Mesothelial cell of epicardium (in vitro differentiated cells): ENCODE data around the gene SUCLA2. TPM values are rescaled to one million over a fixed set of nuclear protein-coding genes. Genes with fewer than 3 reads are reported as not detected.
"Not testable (repeated sequence)": the region's sequence is repeated elsewhere in the genome, so short reads cannot be mapped to it uniquely, and the experiment has no call there.

Experiments
- DNase-seq, 2 experiments: peaks; one replicate each; pipeline ENCODE4 v3.0.0; 2021; ENCODE audit warnings: low spot score in 2 of 2; ENCODE audit not compliant: unreplicated experiment in 2 of 2
- H3K27ac Mint-ChIP-seq: 2 replicates; pipeline ENCODE4 v1.8.0; 2021; ENCODE audit warnings: mixed read lengths
- H3K27me3 Mint-ChIP-seq: 2 replicates; pipeline ENCODE4 v1.8.0; 2021; ENCODE audit warnings: low read depth, mixed read lengths
- H3K36me3 Mint-ChIP-seq: 2 replicates; pipeline ENCODE4 v1.8.0; 2021; ENCODE audit warnings: mixed read lengths
- H3K4me1 Mint-ChIP-seq: 2 replicates; pipeline ENCODE4 v1.8.0; 2021; ENCODE audit warnings: mixed read lengths
- H3K4me3 Mint-ChIP-seq: 2 replicates; pipeline ENCODE4 v1.8.0; 2021; ENCODE audit warnings: mild to moderate bottlenecking, moderate library complexity, mixed read lengths
- H3K9me3 Mint-ChIP-seq: 2 replicates; pipeline ENCODE4 v1.8.0; 2021; ENCODE audit warnings: mixed read lengths
- total RNA-seq: library from RNA; stranded (reverse); gene quantifications from 3 replicates; pipeline ENCODE4 v1.2.1, GENCODE V29; 2021
- TF ChIP-seq, protein P1 (sequence below): fragments of 200-600 bp; sonication (generic); IDR thresholded peaks from one replicate; pipeline ENCODE4 v1.5.0; 2021; ENCODE audit warnings: antibody characterized with exemption; ENCODE audit not compliant: unreplicated experiment

SUCLA2 gene
- total RNA-seq, 1 donor from 2014 or later, result 41.1 TPM

DNA sequence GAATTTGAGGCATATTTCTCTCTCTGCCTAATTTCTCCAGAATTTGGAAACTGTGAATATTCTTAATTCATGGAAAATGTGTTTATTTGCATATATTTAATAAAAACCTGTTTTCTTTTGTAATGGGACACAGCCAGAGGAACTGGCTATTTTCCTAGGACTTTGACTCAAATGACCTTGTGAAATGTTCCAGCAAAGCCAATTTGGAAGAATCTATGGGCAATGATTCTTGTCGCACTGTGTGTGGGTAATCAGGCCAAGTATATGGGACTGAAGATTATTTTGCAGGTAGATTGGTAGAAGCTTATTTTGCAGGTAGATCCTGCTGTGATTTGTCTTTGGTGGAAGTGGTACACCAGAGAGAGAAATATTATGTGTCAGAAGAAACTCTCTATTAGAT is 38.8 kb downstream of the SUCLA2 start:
- no peak for DNase-seq
- TF ChIP-seq, protein P1, sequence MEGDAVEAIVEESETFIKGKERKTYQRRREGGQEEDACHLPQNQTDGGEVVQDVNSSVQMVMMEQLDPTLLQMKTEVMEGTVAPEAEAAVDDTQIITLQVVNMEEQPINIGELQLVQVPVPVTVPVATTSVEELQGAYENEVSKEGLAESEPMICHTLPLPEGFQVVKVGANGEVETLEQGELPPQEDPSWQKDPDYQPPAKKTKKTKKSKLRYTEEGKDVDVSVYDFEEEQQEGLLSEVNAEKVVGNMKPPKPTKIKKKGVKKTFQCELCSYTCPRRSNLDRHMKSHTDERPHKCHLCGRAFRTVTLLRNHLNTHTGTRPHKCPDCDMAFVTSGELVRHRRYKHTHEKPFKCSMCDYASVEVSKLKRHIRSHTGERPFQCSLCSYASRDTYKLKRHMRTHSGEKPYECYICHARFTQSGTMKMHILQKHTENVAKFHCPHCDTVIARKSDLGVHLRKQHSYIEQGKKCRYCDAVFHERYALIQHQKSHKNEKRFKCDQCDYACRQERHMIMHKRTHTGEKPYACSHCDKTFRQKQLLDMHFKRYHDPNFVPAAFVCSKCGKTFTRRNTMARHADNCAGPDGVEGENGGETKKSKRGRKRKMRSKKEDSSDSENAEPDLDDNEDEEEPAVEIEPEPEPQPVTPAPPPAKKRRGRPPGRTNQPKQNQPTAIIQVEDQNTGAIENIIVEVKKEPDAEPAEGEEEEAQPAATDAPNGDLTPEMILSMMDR, result no peak
- no peaks in the 10 kb centered on the region for H3K4me1 Mint-ChIP-seq
- H3K36me3 Mint-ChIP-seq, result peaks cover 81% of the 10 kb centered on the region
- no peak overlapping the region for H3K4me3 Mint-ChIP-seq
- no peak overlapping the region for H3K27ac Mint-ChIP-seq
- no peaks in the 10 kb centered on the region for H3K27me3 Mint-ChIP-seq
- peaks cover 65% of the 10 kb centered on the region for H3K9me3 Mint-ChIP-seq

DNA sequence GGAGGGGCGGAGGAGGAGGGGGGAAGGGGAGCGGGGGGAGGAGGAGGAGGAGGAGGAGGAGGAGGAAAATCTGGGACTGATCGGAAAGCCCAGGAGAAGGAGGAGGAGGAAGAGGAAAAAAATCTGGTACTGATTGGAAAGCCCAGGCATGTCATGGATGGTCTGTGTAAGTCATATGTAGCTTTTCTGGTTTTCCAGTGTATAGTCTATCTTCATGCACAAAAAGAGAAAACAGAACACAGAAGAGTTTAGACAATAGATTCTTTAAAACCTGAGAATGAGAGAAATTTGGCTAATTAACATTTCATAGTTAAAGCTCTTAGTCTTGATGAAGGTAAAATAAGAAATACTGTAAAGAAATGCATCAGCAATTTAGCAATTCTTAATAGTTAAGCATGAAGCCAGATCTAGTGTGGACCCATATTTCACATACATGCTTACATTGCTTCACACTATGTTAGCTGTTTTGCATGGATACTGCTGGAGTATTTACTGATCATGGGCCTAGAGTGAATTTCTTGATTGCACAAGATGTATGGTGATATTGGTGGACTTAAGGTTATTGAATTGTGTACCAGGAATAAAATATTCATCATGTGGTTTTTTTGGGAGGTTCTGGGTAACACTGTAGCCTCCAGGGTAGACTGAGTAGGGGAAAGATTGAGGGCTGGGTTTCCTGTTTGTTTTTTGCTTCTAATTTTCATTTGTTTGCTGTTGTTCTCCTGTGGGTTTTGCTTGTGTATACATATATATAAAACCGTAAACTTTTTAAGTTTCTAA is 41.4 kb downstream of the SUCLA2 start:
- TF ChIP-seq, protein P1, result no peak
- H3K36me3 Mint-ChIP-seq, result peaks cover 89% of the 10 kb centered on the region
- H3K4me1 Mint-ChIP-seq, result no peaks in the 10 kb centered on the region
- peaks cover 78% of the 10 kb centered on the region for H3K9me3 Mint-ChIP-seq
- no peak overlapping the region for H3K27ac Mint-ChIP-seq
- H3K27me3 Mint-ChIP-seq, result no peaks in the 10 kb centered on the region
- H3K4me3 Mint-ChIP-seq, result no peak overlapping the region
- DNase-seq, result no peak

DNA sequence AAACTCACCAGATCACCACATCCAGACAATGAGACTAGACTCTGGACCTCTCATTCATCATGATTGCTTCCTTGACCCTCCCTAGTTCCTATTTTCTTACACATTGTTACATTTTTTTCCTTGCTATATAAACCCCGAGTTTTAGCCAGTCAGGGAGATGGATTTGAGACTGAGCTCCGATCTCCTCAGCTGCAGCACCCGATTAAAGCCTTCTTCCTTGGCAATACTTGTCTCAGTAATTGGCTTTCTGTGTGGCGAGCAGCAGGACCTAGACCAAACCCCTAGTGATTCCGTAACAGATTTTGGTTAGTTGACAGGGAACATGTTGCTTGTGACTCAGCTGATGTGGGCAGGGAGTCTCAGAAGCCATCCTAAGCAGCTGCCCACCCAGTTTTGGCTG is 44.0 kb downstream of the SUCLA2 start:
- TF ChIP-seq, protein P1, result no peak
- H3K9me3 Mint-ChIP-seq, result peaks cover 65% of the 10 kb centered on the region
- no peak for DNase-seq
- no peaks in the 10 kb centered on the region for H3K4me1 Mint-ChIP-seq
- H3K27ac Mint-ChIP-seq, result no peak overlapping the region
- H3K4me3 Mint-ChIP-seq, result no peak overlapping the region
- peaks cover 84% of the 10 kb centered on the region for H3K36me3 Mint-ChIP-seq
- H3K27me3 Mint-ChIP-seq, result no peaks in the 10 kb centered on the region

DNA sequence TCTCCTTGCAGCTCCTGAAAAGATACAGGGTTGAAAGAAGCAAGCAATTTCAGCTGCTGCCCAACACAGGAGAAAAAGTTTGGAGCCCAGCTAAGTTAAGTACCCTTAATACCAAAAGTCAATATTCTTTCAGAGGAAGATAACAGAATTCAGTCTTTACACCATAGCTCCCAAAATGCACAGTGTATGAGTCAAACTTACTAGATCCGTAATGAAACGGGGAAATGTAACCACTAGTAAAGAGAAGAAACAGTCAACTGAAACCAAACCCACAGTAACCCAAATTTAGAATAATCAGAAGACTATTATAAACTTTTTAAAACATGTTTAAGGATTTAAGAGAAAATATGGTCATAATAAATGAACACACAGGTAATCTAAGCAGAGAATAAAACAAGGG is 45.2 kb downstream of the SUCLA2 start:
- no peak for DNase-seq
- Mint-ChIP-seq H3K4me1 (no peaks in the 10 kb centered on the region), H3K9me3 (peaks cover 56% of the 10 kb centered on the region), H3K36me3 (peaks cover 81% of the 10 kb centered on the region), H3K27me3 (no peaks in the 10 kb centered on the region), H3K27ac (no peak overlapping the region), H3K4me3 (no peak overlapping the region)
- TF ChIP-seq, protein P1, result no peak

DNA sequence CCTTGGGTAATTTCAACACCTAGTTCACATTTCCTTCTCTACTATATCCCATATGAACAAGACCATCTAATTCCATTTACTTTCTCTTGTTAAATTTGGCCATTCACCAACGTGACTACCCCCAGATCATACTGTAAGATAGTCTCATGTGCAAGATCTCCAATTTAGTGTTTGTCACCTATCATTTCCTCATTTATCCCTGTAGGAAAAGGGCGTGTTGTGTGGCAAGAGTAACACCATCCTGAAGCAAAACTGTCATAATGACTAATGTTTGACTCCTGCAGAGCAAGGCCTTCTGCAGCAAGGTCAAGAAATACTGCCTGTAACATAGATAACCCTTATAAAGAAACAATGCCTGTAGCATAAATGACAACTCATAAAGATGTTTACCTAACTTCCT is 51.3 kb downstream of the SUCLA2 start:
- TF ChIP-seq, protein P1, result no peak
- no peaks in the 10 kb centered on the region for H3K4me1 Mint-ChIP-seq
- no peak overlapping the region for H3K4me3 Mint-ChIP-seq
- H3K36me3 Mint-ChIP-seq, result peaks cover 42% of the 10 kb centered on the region
- no peaks in the 10 kb centered on the region for H3K27me3 Mint-ChIP-seq
- DNase-seq, result no peak
- H3K9me3 Mint-ChIP-seq, result peaks cover 4% of the 10 kb centered on the region
- no peak overlapping the region for H3K27ac Mint-ChIP-seq

DNA sequence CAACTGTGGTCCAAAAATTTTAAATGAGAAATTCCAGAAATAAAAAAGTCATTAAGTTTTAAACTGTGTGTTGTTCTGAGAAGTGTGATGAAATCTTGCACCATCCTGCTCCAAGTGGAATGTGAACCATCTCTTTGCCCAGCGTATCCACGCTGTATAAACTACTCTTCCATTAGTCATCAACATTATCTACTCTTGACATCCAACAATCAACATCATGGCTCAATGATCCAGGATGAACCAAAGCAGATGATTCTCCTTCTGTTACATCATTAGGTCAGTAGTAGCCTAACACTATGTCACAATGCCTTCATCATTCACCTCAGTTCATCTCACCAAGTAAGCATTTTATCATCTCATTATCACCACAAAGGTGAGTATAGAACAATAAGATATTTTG is 55.3 kb downstream of the SUCLA2 start:
- TF ChIP-seq, protein P1, result no peak
- no peak for DNase-seq
- H3K36me3 Mint-ChIP-seq, result peaks cover 29% of the 10 kb centered on the region
- H3K27me3 Mint-ChIP-seq, result no peaks in the 10 kb centered on the region
- H3K27ac Mint-ChIP-seq, result no peak overlapping the region
- no peaks in the 10 kb centered on the region for H3K9me3 Mint-ChIP-seq
- H3K4me1 Mint-ChIP-seq, result no peaks in the 10 kb centered on the region
- no peak overlapping the region for H3K4me3 Mint-ChIP-seq

DNA sequence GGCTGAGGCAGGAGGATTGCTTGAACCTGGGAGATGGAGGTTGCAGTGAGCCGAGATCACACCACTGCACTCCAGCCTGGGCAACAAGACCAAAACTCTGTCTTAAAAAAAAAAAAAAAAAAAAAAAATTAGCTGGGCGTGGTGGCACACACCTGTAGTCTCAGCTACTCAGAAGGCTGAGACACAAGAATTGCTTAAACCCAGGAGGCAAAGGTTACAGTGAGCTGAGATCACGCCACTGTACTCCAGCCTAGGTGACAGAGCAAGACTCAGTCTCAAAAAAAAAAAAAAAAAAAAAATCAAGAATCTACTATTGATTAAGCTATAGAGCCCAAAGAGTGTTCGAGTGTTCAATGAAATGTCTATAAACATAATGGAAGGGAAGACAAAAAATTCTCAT is 55.9 kb downstream of the SUCLA2 start:
- not testable (repeated sequence) for H3K27ac Mint-ChIP-seq, H3K4me3 Mint-ChIP-seq
- H3K36me3 Mint-ChIP-seq, result peaks cover 30% of the 10 kb centered on the region

More for the DNA sequence above, 55.9 kb downstream of the SUCLA2 start:
- not testable (repeated sequence) for DNase-seq, H3K27me3 Mint-ChIP-seq, H3K9me3 Mint-ChIP-seq, H3K4me1 Mint-ChIP-seq
